Right forelimb (tissue), 1 donor: ENCODE results near the gene RGS14.
"Not testable (repeated sequence)": the region's sequence is repeated elsewhere in the genome, so short reads cannot be mapped to it uniquely, and the experiment has no call there.

Experiments used
- DNase-seq: peaks from one replicate; pipeline ENCODE4 v3.0.0-alpha.2; 2018

RGS14 gene

DNA sequence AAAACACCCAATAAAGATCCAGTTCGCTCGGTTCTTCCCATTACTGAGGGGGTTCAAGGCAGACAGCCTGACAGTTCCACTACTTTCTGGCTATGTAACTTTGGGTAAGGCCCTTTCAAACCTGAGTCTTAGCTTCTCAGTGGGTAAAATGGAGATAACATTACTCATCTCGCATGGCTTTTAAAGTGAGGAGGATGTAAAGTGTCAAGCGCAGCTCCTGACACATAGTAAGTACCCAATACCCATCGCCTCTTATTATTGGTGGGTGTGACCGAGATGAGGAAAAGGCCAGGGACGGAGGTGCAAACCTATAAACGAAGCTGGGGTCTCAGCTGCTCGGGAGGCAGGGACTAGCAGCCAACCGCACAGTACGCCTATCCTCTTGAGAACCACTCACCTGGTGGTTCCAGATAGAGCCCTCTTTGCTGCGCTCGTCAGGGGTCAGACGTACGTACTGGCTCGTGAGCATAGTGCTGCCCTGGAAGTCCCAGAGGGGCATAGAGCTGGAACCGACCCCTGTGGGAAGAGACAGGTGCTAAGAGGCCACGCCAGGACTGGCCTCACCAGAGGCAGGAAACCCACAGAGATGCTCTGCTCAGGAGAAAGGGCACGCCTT lies 6.8 kb upstream of the RGS14 start:
- no peak for DNase-seq

DNA sequence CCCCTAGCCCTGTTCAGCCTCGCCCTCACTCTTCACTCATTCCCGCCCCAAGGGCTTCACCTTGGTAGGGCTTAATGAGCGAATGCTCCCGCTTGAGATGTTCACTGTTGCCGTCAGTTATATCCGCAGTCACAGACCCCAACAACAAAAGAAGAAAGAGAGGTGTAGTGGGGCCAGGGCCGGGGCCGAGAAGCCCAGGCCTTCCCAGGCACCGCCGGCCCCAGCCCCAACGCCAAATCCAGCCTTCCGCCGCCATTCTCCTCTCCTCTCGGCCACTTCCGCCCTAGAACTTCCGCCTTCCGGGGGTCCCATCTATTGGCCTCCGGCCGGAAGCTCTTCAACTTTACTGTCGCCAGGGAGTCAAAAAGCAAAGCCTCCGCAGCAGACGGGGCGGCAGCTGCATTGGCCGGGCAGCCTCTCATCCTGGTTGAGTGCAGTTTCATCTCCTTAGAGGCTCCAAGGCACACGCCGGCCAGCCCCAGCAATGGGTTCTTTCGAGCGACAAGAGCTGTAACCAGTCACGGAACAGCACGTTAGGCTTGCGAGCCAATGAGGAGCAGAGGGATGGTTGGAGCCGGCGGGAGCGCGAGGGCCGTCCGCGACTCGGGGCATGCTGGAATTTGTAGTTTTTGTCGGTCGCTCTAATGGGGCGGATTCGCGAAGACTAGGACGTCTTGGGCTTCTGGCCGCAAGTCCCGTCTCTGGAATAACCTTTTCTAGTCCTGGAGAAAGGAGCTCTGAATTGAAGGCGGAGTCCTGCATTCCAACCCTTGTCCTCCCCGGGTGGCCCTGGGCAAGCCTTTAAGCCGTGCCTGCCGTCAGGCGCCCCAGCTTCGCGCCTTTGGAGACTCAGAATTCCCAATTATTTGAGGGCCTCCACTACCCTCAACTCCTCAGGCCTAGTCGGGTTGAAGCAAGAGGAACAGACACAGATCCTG lies 6.1 kb upstream of the RGS14 start, which contains the start of gene LMAN2:
Gene LMAN2, minus strand, starts transcription at position 277 of the 938 bp plus-strand sequence. Its CDS starts 21 bp downstream, at position 256.
- DNase-seq = peak; percentile 95

DNA sequence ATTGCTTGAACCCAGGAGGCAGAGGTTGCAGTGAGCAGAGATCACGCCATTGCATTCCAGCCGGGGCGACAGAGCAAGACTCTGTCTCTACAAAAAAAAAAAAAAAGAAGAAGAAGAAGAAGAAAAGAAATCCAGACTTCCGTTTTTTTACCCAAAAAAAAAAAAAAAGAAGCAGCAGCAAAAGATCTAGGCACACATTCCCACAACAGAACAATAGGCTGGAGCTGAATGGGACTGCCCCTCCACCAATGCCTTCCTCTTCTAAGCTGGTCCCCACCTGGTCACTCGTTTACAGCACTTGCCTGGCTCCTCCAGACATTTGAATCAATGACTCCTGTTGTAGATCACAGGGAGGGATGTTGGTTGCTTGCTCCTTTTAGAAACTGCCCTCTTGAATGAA lies 4.6 kb upstream of the RGS14 start:
- no peak for DNase-seq

DNA sequence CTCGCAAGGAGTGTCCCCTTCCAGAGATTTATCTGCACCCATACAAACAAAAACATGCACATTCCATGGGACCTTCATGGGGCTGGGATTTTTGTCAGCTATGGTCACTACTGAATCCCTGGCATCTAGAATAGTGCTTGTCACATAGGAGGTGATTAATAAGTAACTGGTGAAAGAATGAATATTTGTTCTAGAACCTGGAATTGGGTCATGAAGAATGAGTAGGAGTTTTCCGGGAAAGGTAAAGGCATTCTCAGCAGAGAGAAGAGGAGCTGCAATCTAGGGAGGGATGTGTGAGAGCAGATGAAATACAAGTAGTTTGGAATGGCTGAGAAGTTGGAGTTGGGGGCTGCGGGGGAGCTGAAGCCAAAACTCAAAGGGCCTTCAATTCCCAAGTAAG lies 3.5 kb upstream of the RGS14 start:
- no peak for DNase-seq

DNA sequence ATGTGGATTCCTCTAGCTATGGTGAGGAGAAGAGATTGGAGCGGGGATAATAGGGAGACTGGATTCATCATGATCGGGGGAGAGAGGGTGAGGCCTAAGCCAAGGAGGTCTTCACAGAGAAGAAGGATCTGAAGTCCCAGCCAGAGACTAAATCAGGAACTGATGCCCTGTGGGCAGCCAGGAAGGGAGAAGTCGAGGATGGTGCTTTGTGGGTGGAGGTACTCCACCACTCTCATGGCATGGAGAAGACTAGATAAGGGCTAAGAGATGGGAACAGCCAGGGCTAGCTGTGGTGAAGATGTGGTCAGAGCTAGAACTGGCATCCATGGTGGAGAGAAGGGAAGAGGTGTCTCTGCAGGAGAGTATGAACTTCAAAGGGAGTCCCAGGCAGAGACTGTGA lies 3.0 kb upstream of the RGS14 start:
- DNase-seq = no peak

DNA sequence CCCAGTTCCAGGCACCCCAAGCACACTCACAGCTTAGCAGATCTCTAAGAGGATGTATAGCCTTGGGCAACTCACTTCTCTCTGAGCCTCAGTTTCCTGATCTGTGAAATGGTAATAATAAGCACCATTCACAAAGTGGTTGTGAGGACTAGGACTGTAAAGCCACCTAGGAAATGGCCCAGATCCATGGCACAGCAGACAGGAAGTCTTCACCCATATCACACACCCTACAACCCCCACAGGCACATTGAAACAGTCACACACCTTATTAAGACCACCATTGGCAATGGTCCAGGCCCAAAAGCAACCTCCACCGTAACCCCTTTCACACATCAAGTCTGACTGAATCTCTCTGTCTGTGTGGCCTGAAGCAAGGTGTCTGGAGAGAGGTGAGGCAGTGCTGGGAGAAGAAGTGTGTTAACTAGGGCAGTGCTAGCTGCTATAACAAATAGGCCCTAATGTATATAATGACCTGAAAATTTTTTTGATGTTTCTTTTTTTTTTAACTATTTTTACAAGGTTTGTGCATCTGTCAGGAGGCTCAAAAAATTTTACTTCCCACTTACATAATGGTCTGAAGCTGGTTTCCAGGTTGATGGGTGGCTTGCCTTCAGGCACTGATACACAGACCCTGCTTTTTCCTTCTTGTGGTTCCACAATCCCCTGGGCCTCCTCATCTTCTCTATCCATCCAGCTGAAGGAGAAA lies 2.4 kb upstream of the RGS14 start:
- no peak for DNase-seq

DNA sequence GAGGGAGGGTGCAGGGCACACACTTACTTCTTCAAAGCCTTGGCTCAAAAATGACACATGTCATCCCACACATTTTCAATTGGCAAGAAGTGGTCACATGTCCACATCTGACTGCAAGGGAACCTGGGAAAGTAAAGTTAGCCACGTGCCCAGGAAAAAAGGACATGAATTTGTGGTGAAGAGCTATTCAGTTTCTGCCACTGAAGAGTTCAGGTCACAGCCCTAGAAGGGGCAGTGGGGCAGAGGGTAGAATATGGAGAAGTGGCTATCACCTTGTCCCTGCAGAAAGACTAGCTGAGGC lies 1.9 kb upstream of the RGS14 start:
- no peak for DNase-seq

DNA sequence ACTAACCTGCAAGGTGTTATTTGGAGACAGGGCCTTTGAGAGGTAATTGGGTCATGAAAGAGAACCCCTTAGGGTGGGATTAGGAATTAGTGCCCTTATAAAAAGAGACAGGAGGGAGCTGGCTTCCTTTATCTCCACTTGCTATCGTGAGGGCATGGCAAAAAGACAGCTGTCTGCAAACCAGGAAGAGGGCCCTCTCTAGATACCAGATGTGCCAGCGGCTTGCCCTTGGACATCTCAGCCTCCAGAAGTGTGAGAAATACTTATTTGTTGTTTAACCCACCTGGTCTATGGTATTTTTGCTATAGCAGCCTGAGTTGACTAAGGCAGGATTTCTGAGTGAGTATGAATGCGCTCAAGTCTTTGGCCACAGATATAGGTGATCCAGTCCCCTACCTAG lies 978 bp upstream of the RGS14 start:
- no peak for DNase-seq

DNA sequence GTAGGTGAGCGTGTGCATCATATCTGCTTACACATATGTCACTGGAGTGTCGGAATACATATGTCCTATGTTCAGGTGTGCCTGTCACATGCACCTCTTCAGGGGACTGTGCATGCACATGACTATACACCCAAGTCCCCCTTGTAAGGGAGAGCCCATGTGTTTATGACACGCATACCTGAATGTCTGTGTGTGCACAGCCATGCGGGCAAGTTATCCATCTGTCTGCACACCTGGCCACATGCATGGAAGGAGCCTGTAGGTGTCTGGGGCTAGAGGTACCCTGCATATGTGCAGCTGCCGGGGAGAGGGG lies 622 bp upstream of the RGS14 start:
- no peak for DNase-seq

DNA sequence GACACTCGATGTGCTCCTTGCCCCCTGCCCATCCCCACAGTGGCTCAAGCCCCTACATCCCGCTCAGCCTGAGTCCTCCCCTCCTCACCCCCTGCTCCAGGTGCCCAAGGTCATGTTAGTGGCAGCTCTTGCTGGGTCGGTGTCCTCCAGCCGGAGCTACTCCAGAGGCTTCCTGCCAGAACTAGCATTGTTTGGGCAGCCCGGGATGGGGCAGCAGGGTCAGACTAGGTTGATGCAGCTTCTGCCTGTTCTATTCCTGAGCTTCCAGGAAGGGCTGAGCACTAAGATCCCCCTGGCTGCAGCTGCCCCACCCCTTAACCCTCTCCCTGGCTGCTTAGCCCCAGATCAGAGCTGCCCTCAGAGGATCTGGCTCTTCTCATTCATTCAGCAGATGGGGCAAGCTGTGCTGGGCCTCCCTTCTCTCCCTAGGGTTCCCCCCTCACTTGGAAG lies 671 bp downstream of the RGS14 start:
- DNase-seq = no peak

DNA sequence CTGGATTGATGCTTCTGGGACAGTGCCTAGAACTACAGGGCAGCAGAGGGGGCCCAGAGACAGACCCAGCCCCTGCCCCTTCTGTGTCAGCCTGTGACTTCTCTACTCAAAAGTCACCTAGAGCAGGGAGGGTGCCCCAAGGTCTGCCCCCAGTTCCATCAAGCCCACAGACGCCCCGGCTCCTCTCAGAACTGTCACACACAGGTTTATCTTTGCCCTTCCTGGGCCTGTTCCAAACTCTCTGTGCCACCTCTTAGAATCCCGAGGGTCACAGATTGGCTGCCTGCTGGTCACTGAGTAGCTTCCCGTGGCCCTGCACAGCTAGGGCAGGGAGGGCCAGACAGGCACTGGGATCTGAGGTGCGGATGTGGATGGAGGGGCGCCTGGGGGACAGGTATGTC lies 1.7 kb downstream of the RGS14 start:
- DNase-seq = no peak

DNA sequence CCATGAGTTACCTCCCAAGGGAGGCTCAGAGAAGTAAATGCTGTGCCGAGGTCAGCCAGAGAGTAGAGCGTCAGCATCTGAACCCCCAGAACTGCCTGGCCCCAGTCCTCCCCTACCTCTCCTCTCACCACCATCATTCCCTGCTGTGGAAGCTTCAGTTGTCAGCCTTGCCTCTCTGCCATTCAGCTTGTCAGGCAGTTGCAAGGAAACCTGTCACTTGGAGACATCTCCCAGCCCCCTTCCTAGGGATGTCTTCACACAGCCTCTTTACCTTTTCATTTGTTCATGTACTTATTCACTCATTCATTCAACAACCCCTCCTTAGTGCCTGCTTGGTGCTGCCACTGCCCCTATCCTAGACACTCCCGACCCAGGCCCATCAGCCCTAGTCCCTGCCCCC lies 2.1 kb downstream of the RGS14 start:
- DNase-seq = no peak

DNA sequence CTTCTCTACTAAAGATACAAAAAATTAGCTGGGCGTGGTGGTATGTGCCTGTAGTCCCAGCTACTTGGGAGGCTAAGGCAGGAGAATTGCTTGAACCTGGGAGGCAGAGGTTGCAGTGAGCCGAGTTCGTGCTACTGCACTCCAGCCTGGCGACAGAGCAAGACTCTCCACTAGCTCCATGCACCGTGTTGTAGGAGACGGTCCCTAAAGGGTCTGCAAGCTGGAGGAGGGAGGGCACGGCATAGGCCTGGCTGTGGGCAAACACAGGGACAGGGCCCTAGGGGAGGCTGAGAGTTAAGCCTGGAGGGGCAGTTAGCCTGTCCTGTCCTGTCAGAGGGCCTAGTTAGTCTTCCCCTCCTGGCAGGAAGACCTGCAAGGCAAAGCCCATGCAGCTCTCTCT lies 3.0 kb downstream of the RGS14 start:
- DNase-seq = not testable (repeated sequence)

DNA sequence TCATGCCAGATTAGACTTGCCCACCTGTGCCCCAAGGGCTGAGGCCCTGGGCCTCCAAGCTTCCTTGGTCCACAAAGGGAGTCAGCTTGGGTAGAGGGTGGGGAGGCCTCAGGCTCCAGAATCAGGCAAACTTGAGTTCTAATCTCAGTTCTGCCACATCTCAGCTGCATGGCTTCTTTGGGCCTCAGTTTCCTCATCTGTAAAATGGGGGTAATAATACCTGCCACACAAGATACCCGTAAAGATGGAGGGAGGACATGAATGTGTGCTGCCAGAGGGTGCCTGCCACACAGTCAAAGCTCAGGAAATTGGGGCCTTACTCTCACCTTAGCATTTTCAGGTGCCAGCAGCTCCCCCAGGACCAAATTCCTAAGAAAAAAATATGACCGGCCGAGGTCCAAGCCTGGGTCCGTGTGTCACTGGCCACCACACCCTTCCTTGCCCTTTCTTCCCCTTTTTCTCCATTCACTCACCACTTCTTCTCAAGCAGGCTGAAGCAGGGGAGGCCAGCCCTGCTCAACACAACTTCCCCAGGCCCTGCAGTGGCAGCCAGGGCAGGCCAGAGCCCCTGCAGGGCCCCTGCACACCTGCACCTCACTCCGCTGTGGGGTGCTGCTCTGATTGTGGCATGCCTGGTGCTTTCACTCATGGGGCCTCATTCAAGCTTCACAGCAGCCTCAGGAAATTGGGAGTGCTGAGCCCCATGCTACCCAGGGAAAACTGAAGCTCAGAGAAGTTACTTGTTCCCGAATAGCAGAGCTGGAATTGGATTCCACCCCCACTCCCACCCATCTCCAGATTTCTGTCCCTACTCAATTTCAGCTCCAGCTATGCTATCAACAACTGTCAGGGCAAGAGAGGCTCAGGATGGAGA lies 3.9 kb downstream of the RGS14 start:
- DNase-seq = no peak

DNA sequence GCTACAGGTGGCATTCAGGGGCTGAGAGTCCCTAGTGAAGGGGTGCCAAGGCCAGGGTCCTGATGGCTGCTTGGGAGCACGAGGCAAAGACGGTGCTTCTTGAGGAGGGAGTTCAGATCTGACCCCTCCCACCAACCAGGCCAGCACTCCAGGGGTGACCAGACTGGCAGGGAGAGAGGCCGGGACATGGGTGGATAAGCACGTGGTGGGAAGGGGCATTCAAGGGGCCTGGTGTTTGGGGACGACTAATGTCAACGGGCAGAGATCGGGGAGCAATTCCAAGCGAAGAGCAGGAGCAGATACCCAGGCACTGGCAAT lies 4.5 kb downstream of the RGS14 start:
- no peak for DNase-seq

DNA sequence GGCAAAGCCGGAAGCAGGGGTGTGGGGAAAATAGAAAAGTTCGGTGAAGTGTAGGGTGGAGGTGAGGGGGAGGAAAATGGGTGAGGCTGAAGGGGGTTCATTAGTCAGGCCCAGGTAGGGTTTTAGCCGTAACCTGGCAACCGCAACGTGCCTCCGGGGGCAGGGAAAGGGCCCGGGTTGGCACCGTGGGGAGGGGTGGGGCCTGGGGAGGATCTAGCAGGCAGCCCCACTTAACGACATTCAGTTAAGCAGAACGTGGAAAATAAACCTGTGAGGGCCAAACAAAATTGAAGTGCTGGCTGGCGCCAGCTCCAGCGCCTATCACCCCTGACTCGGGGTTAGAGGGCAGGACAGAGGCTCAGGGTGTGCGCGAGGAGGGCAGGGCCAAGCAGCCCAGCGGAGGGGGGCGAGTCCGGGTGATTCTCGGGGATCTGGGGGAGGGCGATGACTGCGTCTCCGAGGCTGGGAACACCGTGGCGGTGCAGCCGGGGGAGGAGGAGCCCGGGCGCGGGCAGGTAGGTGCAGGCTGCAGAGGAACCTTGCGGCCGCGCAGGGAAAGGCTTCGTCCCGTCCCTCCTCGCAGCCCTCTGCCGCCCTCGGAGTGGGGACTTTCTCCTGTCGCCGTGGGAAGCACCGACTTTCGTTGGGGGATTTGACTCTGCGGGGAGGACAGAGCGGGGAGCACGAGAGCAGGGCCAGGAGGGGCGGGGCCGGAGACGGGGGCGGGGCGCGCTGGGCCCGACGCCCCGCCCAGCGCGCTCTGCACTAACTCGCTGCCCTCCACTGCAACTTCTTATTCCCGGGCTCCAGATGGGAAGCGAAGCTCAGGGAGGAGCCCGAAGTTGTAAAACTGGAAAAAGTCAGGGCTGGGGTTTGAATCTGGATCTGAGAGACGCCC lies 5.1 kb downstream of the RGS14 start:
- DNase-seq = peak; percentile 72

DNA sequence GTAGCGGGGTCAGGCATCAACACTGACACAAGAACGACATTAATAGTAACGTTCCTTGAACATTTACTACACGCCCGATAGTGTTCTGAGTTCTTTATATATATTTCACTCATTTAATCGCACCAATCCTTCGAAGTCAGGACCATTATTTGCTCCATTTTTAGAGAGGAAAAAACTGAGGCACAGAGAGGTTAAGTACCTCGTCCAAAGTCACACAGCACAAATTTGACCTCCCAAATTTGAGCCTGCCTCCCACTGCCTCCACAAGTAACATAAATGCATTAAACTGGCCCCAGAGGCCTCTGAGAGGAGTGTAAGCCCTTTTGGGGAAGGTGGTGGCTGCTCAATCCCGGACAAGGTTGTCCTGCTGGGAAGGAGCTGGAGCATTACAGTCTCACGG lies 5.8 kb downstream of the RGS14 start:
- no peak for DNase-seq

DNA sequence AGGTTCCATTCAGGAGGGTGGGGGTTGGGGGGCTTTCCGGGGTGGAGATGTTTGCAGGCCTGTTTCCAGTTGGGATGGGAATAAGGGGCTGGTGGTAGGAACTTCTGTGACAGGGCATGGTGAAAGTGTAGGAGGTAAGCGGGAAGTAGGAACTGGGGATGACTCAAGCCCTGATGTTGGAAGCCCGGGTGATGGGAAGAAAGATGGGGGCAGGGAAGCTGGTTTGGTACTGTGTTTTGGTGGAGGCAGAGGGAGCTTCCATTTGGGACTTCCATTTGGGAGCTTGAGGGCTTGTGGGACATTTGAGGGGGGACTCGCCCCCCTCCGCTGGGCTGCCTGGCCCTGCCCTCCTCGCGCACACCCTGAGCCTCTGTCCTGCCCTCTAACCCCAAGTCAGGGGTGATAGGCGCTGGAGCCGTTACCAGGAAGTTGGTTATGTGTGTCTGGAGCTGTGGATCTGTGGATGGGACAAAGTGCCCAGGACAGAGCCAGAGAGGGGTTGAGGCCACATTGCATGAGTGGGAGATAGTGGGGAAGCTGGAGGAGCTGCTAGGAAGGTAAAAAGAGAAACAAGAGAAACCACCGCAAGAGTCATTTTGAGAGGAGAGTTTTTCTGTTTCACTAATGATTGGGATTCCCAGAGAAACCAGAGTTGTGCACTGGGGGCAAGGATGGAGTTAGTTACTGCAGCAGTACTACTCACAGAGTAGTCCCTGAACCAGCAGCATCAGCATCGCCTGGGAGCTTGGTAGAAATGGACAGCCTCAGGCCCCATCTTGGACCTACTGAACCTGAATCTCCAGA lies 6.6 kb downstream of the RGS14 start:
- no peak for DNase-seq

DNA sequence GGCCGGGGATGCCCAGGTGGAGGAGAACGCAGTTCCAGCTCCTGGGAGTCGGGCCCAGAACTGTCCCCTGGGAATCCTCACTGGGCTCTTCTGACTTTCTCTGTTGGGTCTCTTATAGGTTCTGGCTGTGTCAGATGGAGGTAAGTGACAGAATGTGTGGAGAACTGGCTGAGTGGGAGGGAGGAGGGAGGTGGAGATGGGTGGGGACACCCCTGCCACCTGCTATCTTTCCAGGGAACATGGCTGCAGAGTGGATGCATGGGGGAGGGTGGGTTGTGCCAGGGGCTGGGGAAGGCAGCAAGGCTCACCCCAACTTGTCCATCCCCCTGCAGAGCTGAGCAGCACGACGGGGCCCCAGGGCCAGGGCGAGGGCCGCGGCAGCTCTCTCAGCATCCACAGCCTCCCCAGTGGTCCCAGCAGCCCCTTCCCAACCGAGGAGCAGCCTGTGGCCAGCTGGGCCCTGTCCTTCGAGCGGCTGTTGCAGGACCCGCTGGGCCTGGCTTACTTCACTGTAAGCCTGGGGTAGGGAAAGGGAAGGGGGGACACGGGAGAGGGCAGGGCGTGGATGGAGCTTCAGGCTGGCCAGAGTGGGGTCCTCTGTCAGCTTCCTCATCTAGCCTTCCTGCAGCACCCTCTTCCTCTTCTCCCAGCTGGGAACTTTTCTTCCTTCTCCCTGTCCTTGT lies 8.3 kb downstream of the RGS14 start:
- DNase-seq = no peak

DNA sequence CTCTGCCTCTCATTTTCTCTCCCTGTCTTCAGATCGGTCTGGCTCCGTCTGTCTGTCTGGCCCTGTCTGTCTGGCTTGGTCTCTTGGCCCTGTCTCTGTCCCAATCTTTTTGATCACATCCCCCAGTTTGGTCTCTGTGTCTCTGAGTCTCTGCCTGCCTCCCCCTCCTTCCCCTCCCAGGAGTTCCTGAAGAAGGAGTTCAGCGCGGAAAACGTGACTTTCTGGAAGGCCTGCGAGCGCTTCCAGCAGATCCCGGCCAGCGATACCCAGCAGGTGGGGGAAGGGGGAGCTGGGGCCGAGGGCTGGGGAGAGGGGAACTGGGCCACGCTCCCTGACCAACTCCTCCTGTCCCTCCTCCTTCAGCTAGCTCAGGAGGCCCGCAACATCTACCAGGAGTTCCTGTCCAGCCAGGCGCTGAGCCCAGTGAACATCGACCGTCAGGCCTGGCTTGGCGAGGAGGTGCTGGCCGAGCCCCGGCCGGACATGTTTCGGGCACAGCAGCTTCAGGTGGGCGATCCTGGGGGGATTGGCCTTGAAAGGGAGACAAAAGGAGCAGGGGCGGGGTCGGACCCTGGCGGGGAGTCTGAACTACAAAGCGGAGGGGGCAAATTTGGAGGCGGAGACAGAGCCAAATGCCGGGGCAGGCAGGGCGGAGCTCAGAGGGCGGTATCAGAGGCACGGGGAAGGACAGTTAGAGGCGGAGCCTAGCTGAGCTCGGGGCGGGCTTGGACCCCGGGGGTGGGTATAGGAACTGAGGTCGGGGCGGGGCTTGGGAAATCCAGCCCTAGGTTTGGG lies 9.0 kb downstream of the RGS14 start:
- peak; percentile 92 for DNase-seq
